BLaER1 (cell line): Measurements from ENCODE around the gene RPL22.

Source experiments
- H3K27ac ChIP-seq: shearing (Covaris generic); formaldehyde crosslinking; 2 replicates; pipeline ENCODE4 v1.8.1; 2022
- H3K27me3 ChIP-seq: shearing (Covaris generic); formaldehyde crosslinking; 2 replicates; pipeline ENCODE4 v1.8.1; 2022
- H3K36me3 ChIP-seq: shearing (Covaris generic); formaldehyde crosslinking; 2 replicates; pipeline ENCODE4 v1.8.1; 2022
- H3K4me1 ChIP-seq: shearing (Covaris generic); formaldehyde crosslinking; 2 replicates; pipeline ENCODE4 v1.8.1; 2022
- H3K4me2 ChIP-seq: shearing (Covaris generic); formaldehyde crosslinking; 2 replicates; pipeline ENCODE4 v1.8.1; 2022
- H3K4me3 ChIP-seq: shearing (Covaris generic); formaldehyde crosslinking; 2 replicates; pipeline ENCODE4 v1.8.1; 2022
- H3K9ac ChIP-seq: shearing (Covaris generic); formaldehyde crosslinking; 2 replicates; pipeline ENCODE4 v1.8.1; 2022
- H3K9me3 ChIP-seq: shearing (Covaris generic); formaldehyde crosslinking; 2 replicates; pipeline ENCODE4 v1.8.1; 2022
- H4K20me1 ChIP-seq: shearing (Covaris generic); formaldehyde crosslinking; 2 replicates; pipeline ENCODE4 v1.8.1; 2022
- Cebpa-rat ChIP-seq: shearing (Covaris generic); IDR thresholded peaks from 2 replicates; pipeline ENCODE4 v1.8.1; 2022

Gene RPL22

GRCh38 chr1:6205849-6206519, 6.6 kb upstream of the RPL22 start, which contains the start of gene RNF207:
Gene RNF207 (plus strand): TSS chr1:6206119. CDS start chr1:6206536, 417 bp downstream.
- peak within 1 kb of the TSS; percentile 54 for H3K9ac ChIP-seq
- H3K27ac ChIP-seq: peak within 1 kb of the TSS; percentile 19; the same call in 1 of the 2 replicates
- no peaks in the 10 kb centered on the region for H4K20me1 ChIP-seq
- peak within 1 kb of the TSS; percentile 85 for H3K4me2 ChIP-seq
- no peaks in the 10 kb centered on the region for H3K9me3 ChIP-seq
- no peaks in the 10 kb centered on the region for H3K36me3 ChIP-seq
- peaks cover 54% of the 10 kb centered on the region for H3K27me3 ChIP-seq
- TF ChIP-seq Cebpa-rat: no peak
- H3K4me1 ChIP-seq: peaks cover 34% of the 10 kb centered on the region
- peak within 1 kb of the TSS; percentile 60 for H3K4me3 ChIP-seq

- Histone ChIP-seq H3K4me2 (no peak overlapping the region), H3K9me3 (no peaks in the 10 kb centered on the region)
Measured at GRCh38 chr1:6202256-6202655, 2.9 kb upstream of the RPL22 start.

GRCh38 chr1:6200188-6200809, 904 bp upstream of the RPL22 start:
- H3K9ac ChIP-seq: peak overlapping the region; percentile 99
- H3K36me3 ChIP-seq: peaks cover 28% of the 10 kb centered on the region
- peaks cover 40% of the 10 kb centered on the region for H4K20me1 ChIP-seq
- peak overlapping the region; percentile 99 for H3K27ac ChIP-seq
- H3K9me3 ChIP-seq: no peaks in the 10 kb centered on the region
- H3K27me3 ChIP-seq: peaks cover 14% of the 10 kb centered on the region
- peaks cover 31% of the 10 kb centered on the region for H3K4me1 ChIP-seq
- H3K4me2 ChIP-seq: peak overlapping the region; percentile 89
- TF ChIP-seq Cebpa-rat: no peak
- H3K4me3 ChIP-seq: peak overlapping the region; percentile 87

More at GRCh38 chr1:6202256-6202655, 2.9 kb upstream of the RPL22 start:
- Histone ChIP-seq H3K36me3 (peaks cover 9% of the 10 kb centered on the region), H4K20me1 (peaks cover 20% of the 10 kb centered on the region), H3K27ac (no peak overlapping the region), H3K4me1 (peaks cover 34% of the 10 kb centered on the region), H3K4me3 (no peak overlapping the region), H3K27me3 (peaks cover 33% of the 10 kb centered on the region), H3K9ac (no peak overlapping the region)
- no peak for TF ChIP-seq Cebpa-rat

- peak overlapping the region; percentile 99 for H3K27ac ChIP-seq
- no peak for TF ChIP-seq Cebpa-rat
- H3K36me3 ChIP-seq: peaks cover 43% of the 10 kb centered on the region
- no peaks in the 10 kb centered on the region for H3K9me3 ChIP-seq
- H3K9ac ChIP-seq: peak overlapping the region; percentile 99
- peak overlapping the region; percentile 80 for H3K4me2 ChIP-seq
- H3K4me1 ChIP-seq: peaks cover 31% of the 10 kb centered on the region
- H3K27me3 ChIP-seq: no peaks in the 10 kb centered on the region
- H4K20me1 ChIP-seq: peaks cover 55% of the 10 kb centered on the region
- peak overlapping the region; percentile 87 for H3K4me3 ChIP-seq
Measured at GRCh38 chr1:6198646-6199297, 623 bp downstream of the RPL22 start.

GRCh38 chr1:6197746-6198427, 1.5 kb downstream of the RPL22 start:
- peaks cover 52% of the 10 kb centered on the region for H3K36me3 ChIP-seq
- H3K9me3 ChIP-seq: no peaks in the 10 kb centered on the region
- TF ChIP-seq Cebpa-rat: no peak
- peaks cover 31% of the 10 kb centered on the region for H3K4me1 ChIP-seq
- H3K27ac ChIP-seq: peak overlapping the region; percentile 99
- peak overlapping the region; percentile 99 for H3K9ac ChIP-seq
- H3K4me3 ChIP-seq: peak overlapping the region; percentile 87
- H3K4me2 ChIP-seq: peak overlapping the region; percentile 80
- no peaks in the 10 kb centered on the region for H3K27me3 ChIP-seq
- H4K20me1 ChIP-seq: peaks cover 64% of the 10 kb centered on the region

GRCh38 chr1:6191968-6192367, 7.4 kb downstream of the RPL22 start:
- H3K27ac ChIP-seq: no peak overlapping the region
- H3K9me3 ChIP-seq: no peaks in the 10 kb centered on the region
- no peak for TF ChIP-seq Cebpa-rat
- H3K27me3 ChIP-seq: no peaks in the 10 kb centered on the region
- H3K9ac ChIP-seq: no peak overlapping the region
- no peak overlapping the region for H3K4me3 ChIP-seq
- peaks cover 99% of the 10 kb centered on the region for H3K36me3 ChIP-seq
- peaks cover 100% of the 10 kb centered on the region for H4K20me1 ChIP-seq
- H3K4me2 ChIP-seq: no peak overlapping the region
- peaks cover 6% of the 10 kb centered on the region; the same call in 1 of the 2 replicates for H3K4me1 ChIP-seq

- no peak overlapping the region for H3K9ac ChIP-seq
- H3K36me3 ChIP-seq: peaks cover 90% of the 10 kb centered on the region
- TF ChIP-seq Cebpa-rat: no peak
Measured at GRCh38 chr1:6188466-6188865, 10.9 kb downstream of the RPL22 start.

GRCh38 chr1:6185635-6186382, 13.6 kb downstream of the RPL22 start:
- Histone ChIP-seq H3K9ac (no peak overlapping the region), H3K4me2 (no peak overlapping the region), H3K27ac (no peak overlapping the region), H3K36me3 (peaks cover 64% of the 10 kb centered on the region), H3K4me1 (peaks cover 8% of the 10 kb centered on the region), H3K9me3 (no peaks in the 10 kb centered on the region), H3K4me3 (no peak overlapping the region), H4K20me1 (peaks cover 100% of the 10 kb centered on the region), H3K27me3 (peaks cover 26% of the 10 kb centered on the region)
- TF ChIP-seq Cebpa-rat: no peak

More at GRCh38 chr1:6188466-6188865, 10.9 kb downstream of the RPL22 start:
- no peak overlapping the region for H3K4me3 ChIP-seq
- H3K9me3 ChIP-seq: no peaks in the 10 kb centered on the region
- H3K27me3 ChIP-seq: no peaks in the 10 kb centered on the region; the same call in 1 of the 2 replicates
- H4K20me1 ChIP-seq: peaks cover 100% of the 10 kb centered on the region
- H3K27ac ChIP-seq: no peak overlapping the region
- no peak overlapping the region for H3K4me2 ChIP-seq
- H3K4me1 ChIP-seq: no peaks in the 10 kb centered on the region

- peaks cover 100% of the 10 kb centered on the region for H4K20me1 ChIP-seq
- H3K4me3 ChIP-seq: no peak overlapping the region
- no peak overlapping the region for H3K27ac ChIP-seq
Measured at GRCh38 chr1:6185151-6185550, 14.2 kb downstream of the RPL22 start.

More at GRCh38 chr1:6185151-6185550, 14.2 kb downstream of the RPL22 start:
- no peak overlapping the region for H3K9ac ChIP-seq
- TF ChIP-seq Cebpa-rat: no peak
- peaks cover 14% of the 10 kb centered on the region for H3K4me1 ChIP-seq
- H3K9me3 ChIP-seq: no peaks in the 10 kb centered on the region
- peaks cover 33% of the 10 kb centered on the region for H3K27me3 ChIP-seq
- peaks cover 58% of the 10 kb centered on the region for H3K36me3 ChIP-seq
- no peak overlapping the region for H3K4me2 ChIP-seq
